PC-9 (cell line): Measurements from ENCODE around the gene GALNT5.

ENCODE experiments used
- CTCF ChIP-seq: fragments of 200-600 bp; sonication (generic); conservative IDR thresholded peaks from 2 replicates; pipeline ENCODE4 v1.6.1; 2017; ENCODE audit warnings: mixed run types, antibody characterized with exemption, mild to moderate bottlenecking, moderate library complexity
- EZH2 ChIP-seq: fragments of 200-600 bp; sonication (generic); IDR thresholded peaks from 2 replicates; pipeline ENCODE4 v1.8.0; 2017; ENCODE audit warnings: antibody characterized with exemption, low read depth

DNA sequence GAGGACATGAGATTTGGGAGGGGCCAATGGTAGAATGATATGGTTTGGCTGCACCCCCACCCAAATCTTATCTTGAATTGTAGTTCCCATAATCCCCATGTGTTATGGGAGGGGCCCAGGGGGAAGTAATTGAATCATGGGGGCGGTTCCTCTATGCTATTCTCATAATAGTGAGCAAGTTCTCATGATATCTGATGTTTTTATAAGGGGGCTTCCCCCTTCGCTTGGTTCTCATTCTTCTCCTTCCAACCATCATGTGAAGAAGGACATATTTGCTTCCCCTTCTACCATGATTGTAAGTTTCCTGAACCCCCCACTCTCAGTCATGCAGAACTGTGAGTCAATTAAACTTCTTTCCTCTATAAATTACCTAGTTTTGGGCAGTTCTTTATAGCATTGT is 105.1 kb downstream of the GALNT5 start:
- no peak for TF ChIP-seq CTCF
- TF ChIP-seq EZH2, result no peak
